ENCODE results near the gene MLF2. TPM values are rescaled to one million over a fixed set of nuclear protein-coding genes. Genes with fewer than 3 reads are reported as not detected.

Gene MLF2
- total and polyA plus RNA-seq, 2 of the 13 experiments (the other 11 are each of a cell fraction or from before 2014, with no cell fraction given) = 88.1 to 167 TPM

DNA sequence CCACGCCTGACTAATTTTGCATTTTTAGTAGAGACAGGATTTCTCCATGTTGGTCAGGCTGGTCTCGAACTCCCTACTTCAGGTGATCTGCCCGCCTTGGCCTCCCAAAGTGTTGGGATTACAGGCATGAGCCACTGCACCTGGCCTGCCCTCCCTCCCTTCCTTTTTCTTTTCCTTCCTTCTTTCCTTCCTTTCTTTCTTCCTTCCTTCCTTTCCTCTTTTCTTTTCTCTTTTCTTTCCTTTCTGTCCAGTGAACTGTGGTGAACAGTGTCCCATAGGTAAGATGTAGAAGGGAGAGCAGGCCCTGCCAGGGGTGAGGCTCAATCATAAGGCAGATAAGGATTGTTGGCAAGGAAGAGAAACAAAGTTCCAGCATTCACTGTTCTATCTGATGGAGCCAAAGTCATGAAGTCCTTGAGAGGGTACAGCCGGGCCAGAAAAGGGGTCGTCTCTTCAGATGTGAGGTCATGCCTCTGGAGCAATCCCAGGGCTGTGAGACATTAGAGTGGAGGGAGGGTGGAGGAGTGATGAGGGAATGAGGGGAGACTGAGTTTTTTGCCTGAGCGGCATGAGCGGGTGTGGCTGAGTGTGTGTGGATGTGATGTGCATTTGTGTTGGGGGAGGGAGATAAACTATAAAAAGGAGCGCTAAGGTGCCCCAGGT is 4.2 kb upstream of the MLF2 start:
- TF ChIP-seq FOXK2 (IDR thresholded peaks at IDR 0.05) = no peak
- no peak for TF ChIP-seq ZNF780A (CRISPR knock-in tag; IDR thresholded peaks at IDR 0.05)
- no peak for TF ChIP-seq GATAD2A (CRISPR knock-in tag; IDR thresholded peaks at IDR 0.05)
- TF ChIP-seq GABPB1 (CRISPR knock-in tag; IDR thresholded peaks at IDR 0.05) = no peak
- no peak for TF ChIP-seq MEIS1 (CRISPR knock-in tag; IDR thresholded peaks at IDR 0.05; ENCODE audit: borderline replicate concordance)
- TF ChIP-seq, protein P1, sequence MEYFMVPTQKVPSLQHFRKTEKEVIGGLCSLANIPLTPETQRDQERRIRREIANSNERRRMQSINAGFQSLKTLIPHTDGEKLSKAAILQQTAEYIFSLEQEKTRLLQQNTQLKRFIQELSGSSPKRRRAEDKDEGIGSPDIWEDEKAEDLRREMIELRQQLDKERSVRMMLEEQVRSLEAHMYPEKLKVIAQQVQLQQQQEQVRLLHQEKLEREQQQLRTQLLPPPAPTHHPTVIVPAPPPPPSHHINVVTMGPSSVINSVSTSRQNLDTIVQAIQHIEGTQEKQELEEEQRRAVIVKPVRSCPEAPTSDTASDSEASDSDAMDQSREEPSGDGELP (IDR thresholded peaks at IDR 0.05; ENCODE audit: borderline replicate concordance, low read depth) = no peak
- no peak for TF ChIP-seq MBNL3 (CRISPR knock-in tag; conservative IDR thresholded peaks at IDR 0.05)
- intact Hi-C loops (cut with micrococcal nuclease; ENCODE audit: unreplicated experiment) = no loop called here
- no TSS peak for BruUV-seq (replicated peaks)
- no peak overlapping the region for H3K4me2 ChIP-seq (ENCODE audit: low read depth, low read length)
- ChIA-PET CTCF (ENCODE audit: low intra/inter-chr PET ratio, low total read pairs) (no interaction called here), POLR2A (no interaction called here)
- H2AFZ ChIP-seq (ENCODE audit: low read length) = no peak overlapping the region
- H3K27ac ChIP-seq (ENCODE audit: extremely low read length, insufficient read depth, low read length) = no peak overlapping the region
- H3K36me3 ChIP-seq (replicated peaks in 1 of 2; ENCODE audit: control insufficient read depth in 1 of 2, insufficient read depth in 2 of 2, low read length in 2 of 2) = no peaks in the 10 kb centered on the region
- no peak for FAIRE-seq
- peaks cover 7% of the 10 kb centered on the region for H3K79me2 ChIP-seq (ENCODE audit: insufficient read depth, low read length)
- H3K4me1 ChIP-seq (ENCODE audit: insufficient read depth, low read length) = peaks cover 47% of the 10 kb centered on the region
- in situ Hi-C loops (cut with HindIII; ENCODE audit: extremely low pct_ligation_motif_present, low pct_unique_long_range_greater_than_20kb) = no loop called here
- H3K4me3 ChIP-seq (replicated peaks in 1 of 3; ENCODE audit: insufficient read depth in 1 of 3, low read depth in 2 of 3, low read length in 3 of 3) = no peak overlapping the region
- ATAC-seq = no peak
- no peak overlapping the region for H3K9ac ChIP-seq (ENCODE audit: insufficient read depth, low read depth, low read length)
- H4K20me1 ChIP-seq (ENCODE audit: insufficient read depth, low read length) = no peaks in the 10 kb centered on the region
- 48% methylated on average over 8 of the region's 8 CpGs for WGBS (ENCODE audit: low lambda C conversion rate)
- H3K9me3 ChIP-seq (ENCODE audit: low read length) = no peaks in the 10 kb centered on the region
- H3K27me3 ChIP-seq (ENCODE audit: control insufficient read depth in 1 of 2, insufficient read depth in 2 of 2, low read length in 2 of 2) = no peaks in the 10 kb centered on the region
- DNase-seq (ENCODE audit: low spot score) = no peak

DNA sequence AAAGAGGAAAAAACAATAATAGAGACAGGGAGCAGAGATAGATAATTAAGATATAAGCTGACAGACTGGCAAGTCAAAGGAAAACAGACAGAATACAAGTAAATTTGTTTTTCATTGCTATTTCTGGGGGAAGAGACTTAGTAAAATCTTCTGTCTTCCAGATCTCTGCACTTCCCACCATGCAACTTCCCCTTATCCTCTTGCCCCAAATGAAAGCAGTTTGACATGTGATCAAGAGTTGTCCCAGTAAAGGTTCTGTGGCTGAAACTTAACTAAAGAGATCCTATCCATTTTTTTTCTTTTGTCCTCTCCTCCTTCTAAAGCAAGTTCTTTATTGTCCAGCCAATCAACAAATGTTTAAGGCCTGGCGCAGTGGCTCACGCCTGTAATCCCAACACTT is 1.5 kb upstream of the MLF2 start:
- H3K36me3 ChIP-seq (replicated peaks in 1 of 2; ENCODE audit: control insufficient read depth in 1 of 2, insufficient read depth in 2 of 2, low read length in 2 of 2) = peaks cover 12 to 23% of the 10 kb centered on the region in 2 experiments
- in situ Hi-C loops (cut with HindIII; ENCODE audit: extremely low pct_ligation_motif_present, low pct_unique_long_range_greater_than_20kb) = loop anchor here (5.0 kb wide), 1 partner anchor 73 kb away; the partner anchor contains the start of gene P3H3
- CTCF ChIA-PET (ENCODE audit: low intra/inter-chr PET ratio, low total read pairs) = interaction anchor here (0.7 to 4.4 kb wide), 4 partner anchors 13 to 71 kb away, joined by 5 to 54 read pairs (median 24); partner anchors contain the start of gene PTMS
- H3K4me2 ChIP-seq (ENCODE audit: low read depth, low read length) = 0 out of 2 replicates have a peak overlapping the region, but pooled peaks have one; percentile 98
- H3K9ac ChIP-seq (ENCODE audit: insufficient read depth, low read depth, low read length) = no peak overlapping the region
- no peak for FAIRE-seq
- H3K9me3 ChIP-seq (ENCODE audit: low read length) = no peaks in the 10 kb centered on the region
- H3K27me3 ChIP-seq (ENCODE audit: control insufficient read depth in 1 of 2, insufficient read depth in 2 of 2, low read length in 2 of 2) = no peaks in the 10 kb centered on the region
- H3K4me1 ChIP-seq (ENCODE audit: insufficient read depth, low read length) = peaks cover 39% of the 10 kb centered on the region
- 0 out of 2 replicates have a peak, but pooled peaks cover 6% of the 10 kb centered on the region for H4K20me1 ChIP-seq (ENCODE audit: insufficient read depth, low read length)
- peaks cover 21% of the 10 kb centered on the region for H3K79me2 ChIP-seq (ENCODE audit: insufficient read depth, low read length)
- POLR2A ChIA-PET = interaction anchor here (1.3 to 3.8 kb wide), 16 partner anchors 9 to 141 kb away, joined by 3 to 162 read pairs (median 16); partner anchors contain the start of genes CDCA3, COPS7A, GPR162 and LAG3
- no peak overlapping the region for H2AFZ ChIP-seq (ENCODE audit: low read length)
- DNase-seq (ENCODE audit: low spot score) = no peak
- no TSS peak for BruUV-seq (replicated peaks)
- no peak overlapping the region for H3K27ac ChIP-seq (ENCODE audit: extremely low read length, insufficient read depth, low read length)
- WGBS (ENCODE audit: low lambda C conversion rate) = 91% methylated on average over 2 of the region's 2 CpGs
- ATAC-seq = no peak
- H3K4me3 ChIP-seq (replicated peaks in 1 of 3; ENCODE audit: insufficient read depth in 1 of 3, low read depth in 2 of 3, low read length in 3 of 3) = no peak overlapping the region
- intact Hi-C loops (cut with micrococcal nuclease; ENCODE audit: unreplicated experiment) = no loop called here
- TF ChIP-seq HNRNPL (IDR thresholded peaks at IDR 0.05; ENCODE audit: low read depth, low read length) (no peak), SIN3B (IDR thresholded peaks at IDR 0.05; ENCODE audit: low read length) (no peak), ELF3 (CRISPR knock-in tag; IDR thresholded peaks at IDR 0.05) (no peak), TMF1 (CRISPR knock-in tag; IDR thresholded peaks at IDR 0.05; ENCODE audit: low read depth) (no peak)
- TF ChIP-seq, protein P2, sequence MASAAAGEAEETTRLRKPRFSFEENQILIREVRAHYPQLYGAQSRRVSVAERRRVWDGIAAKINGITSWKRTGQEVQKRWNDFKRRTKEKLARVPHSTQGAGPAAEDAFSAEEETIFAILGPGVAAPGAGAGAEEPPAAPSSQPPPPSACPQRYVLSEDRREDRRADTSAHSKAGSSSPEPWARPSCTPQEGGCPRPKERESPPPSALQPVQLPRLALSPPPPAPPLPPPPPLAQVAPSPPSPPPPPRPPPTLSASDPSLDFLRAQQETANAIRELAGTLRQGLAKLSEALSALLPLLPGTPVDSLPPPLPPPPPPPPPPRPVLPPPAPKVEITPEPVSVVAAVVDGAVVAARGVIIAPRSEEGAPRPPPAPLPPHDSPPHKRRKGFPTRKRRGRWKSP (CRISPR knock-in tag; IDR thresholded peaks at IDR 0.05) = no peak
- TF ChIP-seq, protein P3, sequence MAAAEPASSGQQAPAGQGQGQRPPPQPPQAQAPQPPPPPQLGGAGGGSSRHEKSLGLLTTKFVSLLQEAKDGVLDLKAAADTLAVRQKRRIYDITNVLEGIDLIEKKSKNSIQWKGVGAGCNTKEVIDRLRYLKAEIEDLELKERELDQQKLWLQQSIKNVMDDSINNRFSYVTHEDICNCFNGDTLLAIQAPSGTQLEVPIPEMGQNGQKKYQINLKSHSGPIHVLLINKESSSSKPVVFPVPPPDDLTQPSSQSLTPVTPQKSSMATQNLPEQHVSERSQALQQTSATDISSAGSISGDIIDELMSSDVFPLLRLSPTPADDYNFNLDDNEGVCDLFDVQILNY (CRISPR knock-in tag; conservative IDR thresholded peaks at IDR 0.05) = no peak
- TF ChIP-seq, protein P4, sequence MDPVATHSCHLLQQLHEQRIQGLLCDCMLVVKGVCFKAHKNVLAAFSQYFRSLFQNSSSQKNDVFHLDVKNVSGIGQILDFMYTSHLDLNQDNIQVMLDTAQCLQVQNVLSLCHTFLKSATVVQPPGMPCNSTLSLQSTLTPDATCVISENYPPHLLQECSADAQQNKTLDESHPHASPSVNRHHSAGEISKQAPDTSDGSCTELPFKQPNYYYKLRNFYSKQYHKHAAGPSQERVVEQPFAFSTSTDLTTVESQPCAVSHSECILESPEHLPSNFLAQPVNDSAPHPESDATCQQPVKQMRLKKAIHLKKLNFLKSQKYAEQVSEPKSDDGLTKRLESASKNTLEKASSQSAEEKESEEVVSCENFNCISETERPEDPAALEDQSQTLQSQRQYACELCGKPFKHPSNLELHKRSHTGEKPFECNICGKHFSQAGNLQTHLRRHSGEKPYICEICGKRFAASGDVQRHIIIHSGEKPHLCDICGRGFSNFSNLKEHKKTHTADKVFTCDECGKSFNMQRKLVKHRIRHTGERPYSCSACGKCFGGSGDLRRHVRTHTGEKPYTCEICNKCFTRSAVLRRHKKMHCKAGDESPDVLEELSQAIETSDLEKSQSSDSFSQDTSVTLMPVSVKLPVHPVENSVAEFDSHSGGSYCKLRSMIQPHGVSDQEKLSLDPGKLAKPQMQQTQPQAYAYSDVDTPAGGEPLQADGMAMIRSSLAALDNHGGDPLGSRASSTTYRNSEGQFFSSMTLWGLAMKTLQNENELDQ (CRISPR knock-in tag; IDR thresholded peaks at IDR 0.05; ENCODE audit: borderline replicate concordance) = no peak
